CD4-positive, alpha-beta T cell treated with Interleukin-6 at 100 ng/mL for 8 hours (primary cell): ENCODE measurements around the gene RNF208.
"Not testable (repeated sequence)": the region's sequence is repeated elsewhere in the genome, so short reads cannot be mapped to it uniquely, and the experiment has no call there.

Source experiments
- DNase-seq: peaks from one replicate; pipeline ENCODE4 v3.0.0-alpha.2; 2020; ENCODE audit warnings: mixed read lengths, low spot score

The RNF208 gene, protein sequence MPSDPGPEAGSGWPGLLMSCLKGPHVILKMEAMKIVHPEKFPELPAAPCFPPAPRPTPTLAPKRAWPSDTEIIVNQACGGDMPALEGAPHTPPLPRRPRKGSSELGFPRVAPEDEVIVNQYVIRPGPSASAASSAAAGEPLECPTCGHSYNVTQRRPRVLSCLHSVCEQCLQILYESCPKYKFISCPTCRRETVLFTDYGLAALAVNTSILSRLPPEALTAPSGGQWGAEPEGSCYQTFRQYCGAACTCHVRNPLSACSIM

DNA sequence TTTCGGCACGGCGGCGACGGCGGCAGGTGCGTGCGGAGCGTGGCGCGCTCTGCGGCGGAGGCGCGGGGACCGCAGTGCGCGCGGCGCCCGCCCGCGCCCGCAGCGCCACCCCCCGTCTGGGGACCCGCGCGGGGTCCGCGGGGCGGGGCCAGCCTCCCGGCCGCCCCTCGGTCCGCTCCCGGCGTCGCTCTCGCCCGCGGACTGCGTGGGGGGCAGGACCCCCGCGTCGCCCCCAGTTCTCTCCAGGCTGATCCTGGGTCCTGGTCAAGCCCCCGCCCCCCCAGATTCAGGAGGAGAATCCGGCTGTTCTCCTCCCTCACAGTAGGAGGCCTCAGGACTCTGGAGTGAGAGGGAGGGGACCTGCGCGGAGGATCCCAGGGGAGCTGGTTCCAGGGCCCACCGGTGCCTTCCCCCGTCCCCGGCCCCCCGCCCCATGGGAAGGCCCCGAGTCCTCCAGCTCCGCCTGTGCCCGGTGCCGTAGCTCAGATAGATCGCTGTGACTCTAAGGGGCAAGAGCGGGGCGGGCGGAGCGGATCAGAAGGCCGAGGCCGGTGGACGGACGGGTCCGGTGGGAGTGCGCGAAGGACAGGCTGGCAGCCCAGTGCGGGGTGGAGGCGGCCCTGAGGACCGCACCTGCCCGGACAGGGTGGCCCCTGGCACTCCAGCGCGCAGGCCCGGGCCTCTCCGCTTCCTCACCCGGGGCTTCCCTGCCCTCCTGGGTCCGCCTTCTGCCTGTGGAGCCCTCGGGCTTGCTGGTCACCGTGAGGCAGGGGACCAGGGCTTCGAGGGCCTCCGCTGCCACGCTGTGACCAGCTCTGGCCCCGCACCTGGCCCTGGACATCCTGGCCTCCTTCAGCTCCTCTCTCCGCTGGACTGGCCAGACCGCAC is at the start of gene RNF208:
TSS of gene RNF208 (minus strand) at position 51 of the 888 bp plus-strand sequence. CDS start 1,028 bp downstream, outside the sequence.
- no peak for DNase-seq

DNA sequence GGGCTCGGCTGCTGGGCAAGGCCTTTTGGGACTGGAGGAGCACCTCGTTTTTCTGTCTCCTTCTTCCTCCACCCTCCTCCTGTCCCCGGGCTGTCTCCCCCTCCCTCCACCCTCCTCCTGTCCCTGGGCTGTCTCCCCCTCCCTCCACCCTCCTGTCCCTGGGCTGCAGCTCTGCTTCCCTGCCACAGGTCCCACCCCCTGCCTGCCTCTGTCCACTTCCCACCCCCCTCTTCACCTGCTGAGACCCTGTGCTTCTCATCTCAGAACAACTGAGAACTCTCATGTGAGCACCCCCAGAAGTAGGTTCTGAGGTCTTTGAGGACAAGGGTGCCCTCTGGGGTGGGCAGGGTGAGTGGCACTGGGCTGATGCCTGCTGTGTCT is 49.6 kb upstream of the RNF208 start:
- no peak for DNase-seq

DNA sequence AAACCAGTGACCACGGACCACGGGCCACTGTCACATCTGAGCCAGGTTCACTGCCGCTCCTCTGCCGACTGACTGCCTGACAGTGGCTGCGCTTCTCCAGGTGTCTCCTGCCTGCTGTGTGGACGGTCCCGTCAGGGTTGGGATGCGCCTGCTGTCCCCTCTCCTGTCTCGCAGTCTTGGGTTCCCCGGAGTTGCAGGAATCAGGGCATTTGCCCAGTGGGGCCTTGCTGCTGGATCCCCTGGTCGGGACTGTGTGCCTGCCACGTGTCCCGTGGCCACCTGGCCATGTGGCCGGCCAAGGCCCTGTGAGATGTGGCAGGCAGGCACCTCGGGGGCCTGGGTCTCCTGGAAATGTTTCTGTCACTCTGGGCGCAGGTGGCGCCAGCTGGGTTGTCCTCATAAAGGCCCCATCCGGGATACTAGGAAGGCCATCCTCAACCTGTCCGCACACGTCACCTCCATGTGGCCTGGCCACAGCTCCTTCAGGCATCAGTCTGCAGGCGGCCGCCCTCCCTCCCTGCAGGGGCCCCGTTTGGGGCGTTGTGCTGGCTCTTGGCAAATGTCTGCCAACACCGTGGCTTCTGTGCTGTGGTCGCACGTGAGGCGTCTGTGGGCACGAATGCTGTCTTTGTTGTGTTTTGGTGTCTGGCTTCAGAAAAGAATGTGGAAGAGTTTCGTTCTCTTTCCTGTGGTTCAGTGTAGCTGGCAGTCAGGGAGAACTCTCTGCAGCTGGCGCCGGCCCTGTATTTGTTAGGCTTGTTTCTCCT is 49.1 kb upstream of the RNF208 start:
- peak; percentile 34 for DNase-seq

DNA sequence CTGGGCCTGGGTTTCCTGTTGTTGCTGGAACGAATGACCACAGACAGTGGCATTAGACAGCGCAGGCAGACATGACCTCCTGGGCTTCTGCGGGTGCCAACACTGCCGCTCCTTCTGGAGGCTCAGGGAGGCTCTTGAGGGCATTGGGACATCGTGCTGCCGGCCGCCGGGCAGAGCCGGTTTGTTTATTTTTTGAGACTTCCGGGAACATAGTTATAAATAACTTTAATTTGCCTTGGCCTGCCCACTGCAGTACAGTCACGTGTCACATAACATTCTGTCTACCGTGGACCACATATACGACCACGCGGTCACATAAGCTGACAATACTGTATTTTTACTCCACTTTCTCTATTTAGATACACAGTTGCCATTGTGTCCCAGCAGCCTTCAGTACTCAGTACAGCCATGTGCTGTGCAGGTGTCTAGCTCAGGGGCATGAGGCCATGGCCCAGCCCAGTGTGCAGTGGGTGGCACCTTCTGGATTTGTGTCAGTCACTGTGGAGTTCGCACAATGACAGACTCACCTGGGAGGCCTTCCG is 47.3 kb upstream of the RNF208 start:
- DNase-seq, result no peak

DNA sequence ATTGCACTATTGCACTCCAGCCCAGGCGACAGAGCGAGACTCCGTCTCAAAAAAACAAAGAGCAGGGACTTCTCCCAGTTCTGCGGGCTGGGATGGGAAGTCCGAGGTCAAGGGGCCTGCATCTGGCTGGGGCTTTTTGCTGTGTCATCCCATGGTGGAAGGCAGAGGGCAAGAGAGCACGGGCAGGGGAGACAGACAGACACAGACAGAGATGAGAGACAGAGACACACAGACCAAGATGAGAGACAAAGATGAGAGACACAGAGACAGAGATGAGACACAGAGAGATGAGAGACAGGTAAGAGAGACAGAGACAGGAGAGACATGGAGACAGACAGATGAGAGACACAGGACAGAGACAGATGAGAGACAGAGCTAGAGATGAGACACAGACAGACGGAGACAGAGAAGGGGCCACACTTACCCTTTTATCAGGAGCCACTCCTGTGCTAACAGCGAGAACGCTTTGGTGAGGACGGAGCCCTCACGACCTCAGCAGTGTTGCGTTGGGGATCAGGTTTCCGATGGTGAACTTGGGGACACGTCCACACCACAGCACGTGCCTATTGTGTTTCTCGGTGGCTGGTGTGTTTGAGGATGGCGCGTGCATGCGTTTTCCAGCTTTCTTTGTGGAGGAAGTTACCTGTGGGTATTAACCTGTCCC is 46.6 kb upstream of the RNF208 start:
- DNase-seq, result no peak

DNA sequence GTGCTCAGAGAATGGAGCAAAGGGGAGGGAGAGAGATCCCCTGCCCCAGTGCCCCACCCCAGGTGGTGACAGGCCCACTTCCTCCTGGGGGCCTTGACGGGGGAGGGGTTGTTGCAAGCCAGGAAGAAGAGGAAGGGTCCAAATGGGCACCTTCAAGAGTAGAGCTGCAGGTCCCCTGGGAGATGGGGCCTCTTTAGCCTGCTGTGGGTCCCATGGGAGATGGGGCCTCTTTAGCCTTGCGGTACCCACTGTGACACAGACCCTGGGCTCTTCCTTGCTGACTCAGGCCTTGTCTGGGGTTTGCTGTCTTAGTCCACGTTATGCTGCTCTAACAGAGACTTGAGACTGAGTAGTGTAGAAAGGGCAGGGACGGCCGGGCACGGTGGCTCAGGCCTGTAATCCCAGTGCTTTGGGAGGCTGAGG is 45.9 kb upstream of the RNF208 start:
- no peak for DNase-seq

DNA sequence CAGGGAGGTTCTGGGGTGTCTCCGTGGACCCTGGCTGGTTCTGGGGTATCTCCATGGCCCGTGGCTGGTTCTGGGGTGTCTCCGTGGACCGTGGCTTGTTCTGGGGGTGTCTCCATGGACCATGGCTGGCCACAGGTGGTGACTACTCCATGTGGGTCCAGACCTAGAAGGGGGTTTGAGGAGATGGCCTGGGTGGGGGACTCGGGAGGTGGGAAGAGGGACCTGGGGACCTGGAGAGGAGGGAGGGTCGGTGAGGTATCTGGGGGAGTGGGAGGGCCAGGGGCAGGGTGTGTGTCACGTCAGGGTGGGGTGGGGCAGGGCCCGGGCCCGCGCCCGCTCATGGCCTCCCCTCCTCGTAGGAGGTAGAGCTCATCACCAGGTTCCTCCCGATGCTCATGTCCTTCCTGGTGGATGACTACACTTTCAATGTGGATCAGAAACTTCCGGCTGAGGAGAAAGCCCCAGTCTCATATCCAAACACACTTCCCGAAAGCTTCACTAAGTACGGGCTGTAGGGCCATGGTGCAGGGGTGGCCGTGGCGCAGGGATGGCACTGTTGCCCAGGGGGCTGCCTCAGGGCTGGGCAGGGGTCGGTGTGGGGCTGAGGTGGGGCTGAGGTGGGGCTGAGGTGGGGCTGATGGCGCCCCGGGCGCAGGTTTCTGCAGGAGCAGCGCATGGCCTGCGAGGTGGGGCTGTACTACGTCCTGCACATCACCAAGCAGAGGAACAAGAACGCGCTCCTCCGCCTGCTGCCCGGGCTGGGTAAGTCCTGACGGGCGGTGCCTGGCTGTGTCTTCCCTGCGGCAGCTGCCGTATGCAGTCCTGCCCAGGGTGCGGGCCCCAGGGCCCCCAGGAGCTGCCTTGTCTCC is 44.8 kb upstream of the RNF208 start:
- no peak for DNase-seq

DNA sequence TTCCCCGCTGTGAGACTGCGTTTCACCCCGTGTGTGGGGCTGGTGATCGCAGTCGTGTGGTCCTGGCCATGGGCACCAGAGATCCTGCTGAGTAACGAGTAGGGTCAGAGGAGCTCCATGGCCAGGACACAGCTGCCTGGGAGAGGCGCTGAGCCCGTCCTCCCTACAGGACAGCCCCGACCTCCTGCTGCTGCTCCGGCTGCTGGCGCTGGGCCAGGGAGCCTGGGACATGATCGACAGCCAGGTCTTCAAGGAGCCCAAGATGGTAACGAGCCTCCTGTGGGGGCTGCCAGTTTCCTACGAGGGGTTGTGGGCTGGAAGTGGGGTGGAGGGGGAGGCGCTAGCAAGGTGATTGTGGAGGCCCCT is 44.1 kb upstream of the RNF208 start:
- DNase-seq, result no peak

DNA sequence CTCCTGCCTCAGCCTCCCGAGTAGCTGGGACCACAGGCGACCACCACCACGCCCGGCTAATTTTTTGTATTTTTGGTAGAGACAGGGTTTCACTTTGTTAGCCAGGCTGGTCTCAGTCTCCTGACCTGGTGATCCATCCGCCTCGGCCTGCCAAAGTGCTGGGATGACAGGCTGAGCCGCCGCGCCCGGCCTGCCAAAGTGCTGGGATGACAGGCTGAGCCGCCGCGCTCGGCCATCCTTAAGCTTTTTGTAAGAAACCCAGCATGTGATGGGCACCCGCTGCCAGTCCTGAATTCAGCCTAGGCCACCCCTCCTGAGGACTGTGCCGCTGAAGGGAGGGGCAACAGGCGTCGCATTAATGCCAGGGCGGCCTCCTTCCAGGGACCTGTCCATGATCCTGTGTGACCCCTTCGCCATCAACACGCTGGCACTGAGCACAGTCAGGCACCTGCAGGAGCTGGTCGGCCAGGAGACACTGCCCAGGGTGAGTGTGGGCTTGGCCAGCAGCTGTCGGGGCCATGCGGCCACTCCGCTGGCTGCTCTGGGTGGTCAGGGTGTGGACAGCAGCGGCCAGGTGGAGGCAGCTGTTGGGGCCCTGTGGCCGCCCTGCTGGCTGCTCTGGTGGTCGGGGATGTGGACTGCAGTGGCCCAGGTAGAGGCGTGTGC is 43.6 kb upstream of the RNF208 start:
- DNase-seq, result no peak

DNA sequence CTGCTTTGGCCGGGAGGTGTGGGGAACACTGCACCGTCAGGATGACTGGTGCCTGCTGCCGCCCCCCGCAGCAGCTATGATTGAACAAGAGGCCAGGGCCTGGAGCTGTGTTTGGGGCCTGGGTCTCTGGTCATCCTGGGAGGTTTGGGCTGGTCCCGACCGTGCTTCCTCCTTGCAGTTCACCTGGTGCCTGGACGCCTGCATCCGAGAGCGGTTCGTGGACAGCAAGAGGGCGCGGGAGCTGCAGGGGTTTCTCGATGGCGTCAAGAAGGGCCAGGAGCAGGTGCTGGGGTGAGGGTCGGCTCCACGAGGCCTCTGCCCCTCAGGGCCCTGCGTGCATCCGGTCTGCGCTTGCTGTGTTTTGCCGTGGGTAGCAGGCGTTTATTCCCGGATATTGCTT is 42.0 kb upstream of the RNF208 start:
- no peak for DNase-seq

DNA sequence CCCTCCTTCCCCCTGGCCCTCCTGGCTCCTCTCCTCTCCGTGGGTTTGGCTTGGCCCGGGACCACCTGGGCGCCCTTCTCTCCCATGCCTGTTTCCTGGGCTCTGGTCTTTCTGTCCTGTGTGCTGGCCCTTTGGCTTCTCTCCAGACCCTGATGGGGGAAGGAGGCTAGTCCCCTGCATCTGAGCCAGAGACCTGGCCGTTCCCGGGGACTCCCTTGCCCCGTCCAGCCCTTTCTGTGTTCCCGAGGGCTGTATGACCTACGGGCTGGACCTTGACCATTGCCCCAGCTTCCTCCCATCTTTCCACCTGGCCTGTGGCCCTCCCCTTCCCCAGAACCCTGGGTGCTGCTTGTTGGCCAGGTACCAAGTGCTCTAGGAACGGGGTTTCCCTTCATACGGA is 41.5 kb upstream of the RNF208 start:
- no peak for DNase-seq

DNA sequence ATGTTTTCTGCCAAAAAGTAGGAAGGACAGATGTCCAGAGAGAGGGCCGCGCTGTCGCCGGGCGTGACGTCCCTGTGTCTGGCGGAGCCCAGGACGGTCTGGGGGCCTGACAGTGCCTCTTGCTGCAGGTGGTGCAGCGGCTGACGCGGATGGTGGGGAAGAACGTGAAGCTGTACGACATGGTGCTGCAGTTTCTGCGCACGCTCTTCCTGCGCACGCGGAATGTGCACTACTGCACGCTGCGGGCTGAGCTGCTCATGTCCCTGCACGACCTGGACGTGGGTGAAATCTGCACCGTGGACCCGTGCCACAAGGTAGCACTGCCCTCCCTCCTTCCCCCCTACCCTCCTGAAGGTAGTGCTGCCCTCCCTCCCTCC is 40.9 kb upstream of the RNF208 start:
- no peak for DNase-seq

DNA sequence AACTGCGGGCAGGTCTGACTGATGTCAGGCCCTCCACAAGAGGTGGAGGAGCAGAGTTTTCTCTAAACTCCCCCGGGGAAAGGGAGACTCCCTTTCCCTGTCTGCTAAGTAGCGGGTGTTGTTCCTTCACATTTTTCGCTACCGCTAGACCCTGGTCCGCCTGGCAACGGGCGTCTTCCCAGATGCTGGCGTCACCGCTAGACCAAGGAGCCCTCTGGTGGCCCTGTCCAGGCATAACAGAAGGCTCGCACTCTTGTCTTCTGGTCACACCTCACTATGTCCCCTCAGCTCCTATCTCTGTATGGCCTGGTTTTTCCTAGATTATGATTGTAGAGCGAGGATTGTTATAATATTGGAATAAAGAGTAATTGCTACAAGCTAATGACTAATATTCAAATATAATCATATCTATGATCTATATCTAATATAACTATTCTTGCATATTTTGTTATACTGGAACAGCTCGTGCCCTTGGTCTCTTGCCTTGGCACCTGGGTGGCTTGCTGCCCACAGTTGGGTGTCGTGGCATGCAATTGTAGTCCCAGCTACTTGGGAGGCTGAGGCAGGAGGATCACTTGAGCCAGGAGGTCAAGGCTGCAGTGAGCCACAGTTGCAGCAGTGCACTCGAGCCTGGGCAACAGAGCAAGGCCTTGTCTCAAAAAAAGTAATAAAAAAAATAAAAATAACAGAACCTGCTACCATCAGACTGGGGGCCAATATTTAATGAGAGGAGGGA is 40.3 kb upstream of the RNF208 start:
- DNase-seq, result not testable (repeated sequence)

DNA sequence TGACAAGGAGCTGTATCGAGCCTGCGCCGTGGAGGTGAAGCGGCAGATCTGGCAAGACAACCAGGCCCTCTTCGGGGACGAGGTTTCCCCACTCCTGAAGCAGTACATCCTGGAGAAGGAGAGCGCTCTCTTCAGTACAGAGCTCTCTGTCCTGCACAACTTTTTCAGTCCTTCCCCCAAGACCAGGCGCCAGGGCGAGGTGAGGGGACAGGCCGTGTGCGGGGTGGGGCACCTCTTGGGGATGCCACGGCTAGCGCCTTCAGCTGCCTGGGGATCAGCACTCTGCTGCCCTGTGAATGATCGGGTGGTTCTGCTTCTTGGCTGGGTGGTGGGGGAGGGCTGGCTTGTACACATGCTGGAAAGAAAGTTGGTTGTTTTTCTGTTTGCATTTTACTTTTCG is 34.8 kb upstream of the RNF208 start:
- DNase-seq, result no peak

DNA sequence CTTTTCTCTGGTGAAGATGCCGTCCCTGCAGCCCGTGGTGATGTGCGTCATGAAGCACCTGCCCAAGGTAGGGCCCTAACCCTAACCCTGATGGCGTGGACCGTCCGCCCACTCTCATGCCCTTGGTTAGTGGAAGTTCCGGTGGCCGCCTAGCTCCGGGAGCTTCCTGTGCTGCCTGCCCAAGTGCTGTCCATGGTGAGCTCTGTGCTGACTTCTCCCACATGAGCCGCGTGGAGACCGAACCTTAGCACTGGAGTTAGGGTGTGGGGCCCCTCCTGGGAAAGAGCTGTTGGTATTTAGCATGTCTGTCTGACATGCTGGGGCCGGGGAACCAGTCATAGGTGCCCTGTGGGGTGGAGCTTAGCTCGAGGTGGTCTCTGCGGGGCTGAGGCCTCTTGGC is 34.3 kb upstream of the RNF208 start:
- DNase-seq, result no peak

DNA sequence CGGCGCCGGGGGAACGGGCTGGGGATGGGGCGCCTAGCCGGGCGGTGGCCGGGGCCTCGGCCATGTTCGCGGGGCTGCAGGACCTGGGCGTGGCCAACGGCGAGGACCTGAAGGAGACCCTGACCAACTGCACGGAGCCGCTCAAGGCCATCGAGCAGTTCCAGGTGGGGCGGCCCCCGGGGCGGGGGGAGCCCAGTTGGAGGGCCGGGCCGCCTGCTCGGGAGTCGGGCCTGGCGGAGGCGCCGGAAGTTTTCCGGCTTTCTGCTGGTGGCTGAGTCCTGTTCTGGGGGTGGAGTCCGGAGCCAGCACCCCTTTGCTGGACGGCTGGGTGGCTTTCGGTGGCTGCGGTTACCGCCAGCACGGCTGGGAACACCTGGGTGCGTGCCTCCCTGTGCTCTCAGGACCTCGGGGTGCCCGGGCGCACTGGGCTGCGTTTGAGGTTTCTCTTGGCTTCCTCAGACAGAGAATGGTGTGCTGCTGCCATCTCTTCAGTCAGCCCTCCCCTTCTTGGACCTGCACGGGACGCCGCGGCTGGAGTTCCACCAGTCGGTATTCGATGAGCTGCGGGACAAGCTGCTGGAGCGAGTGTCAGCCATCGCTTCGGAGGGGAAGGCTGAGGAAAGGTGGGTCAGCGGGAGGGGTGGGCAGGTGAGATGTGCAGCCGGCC is 33.5 kb upstream of the RNF208 start:
- peak; percentile 29 for DNase-seq

DNA sequence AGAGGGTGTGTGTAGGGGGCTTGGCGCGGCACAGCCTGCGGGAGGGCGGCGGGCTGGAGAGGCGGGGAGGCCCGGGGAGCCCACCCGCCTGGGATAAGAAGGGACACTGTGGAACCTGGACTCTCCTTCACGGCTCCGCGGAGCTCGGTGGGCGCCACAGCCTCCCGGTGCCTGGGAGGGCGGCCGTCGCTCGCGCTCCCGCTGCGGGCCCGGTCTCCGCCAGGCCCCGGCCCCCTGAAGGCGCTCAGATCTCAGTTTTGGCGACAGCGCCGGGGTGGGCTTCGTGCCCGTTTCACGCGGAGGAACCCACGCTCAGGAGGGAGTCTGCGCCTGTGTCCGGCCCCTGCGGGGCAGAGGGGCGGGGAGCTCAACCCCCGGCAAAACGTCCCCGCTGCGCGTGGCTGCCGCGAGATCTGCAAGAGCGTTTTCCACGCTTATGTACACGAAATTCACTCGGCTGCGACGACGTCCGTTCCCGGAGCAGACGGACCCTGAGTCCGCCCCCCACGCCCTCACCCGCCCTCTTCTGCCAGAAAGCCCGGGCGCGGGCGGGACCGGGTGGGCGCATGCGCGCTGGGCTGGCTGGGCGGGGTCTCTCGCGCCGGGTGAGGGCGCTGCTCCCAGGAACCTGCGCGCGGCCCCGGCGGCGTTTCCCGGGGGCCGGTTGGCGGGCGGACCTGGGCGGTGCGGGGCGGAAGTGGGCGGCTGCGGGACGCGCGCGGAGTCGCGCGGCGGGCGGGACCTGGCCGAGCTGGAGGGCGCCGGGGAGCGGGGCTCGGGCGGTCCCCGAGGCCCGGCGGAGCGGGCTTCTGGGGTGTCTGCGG is 32.8 kb upstream of the RNF208 start, which contains the start of gene NELFB:
TSS of gene NELFB (plus strand) at position 704 of the 824 bp plus-strand sequence.
- peak; percentile 93 for DNase-seq
